Activated CD8-positive, alpha-beta memory T cell treated with anti-CD3 and anti-CD28 coated beads for 36 hours (primary cell): ENCODE data around the gene CC2D1A. TPM values are rescaled to one million over a fixed set of nuclear protein-coding genes. Genes with fewer than 3 reads are reported as not detected.
"Not testable (repeated sequence)": the region's sequence is repeated elsewhere in the genome, so short reads cannot be mapped to it uniquely, and the experiment has no call there.

Experiments used
- CTCF ChIA-PET: fragments of 350-600 bp; sonication (Branson Sonifier 250); formaldehyde crosslinking; loops from one replicate; lab custom pipeline; 2021; ENCODE audit warnings: antibody characterized with exemption; lab: Charles Lee
- POLR2A ChIA-PET: fragments of 350-600 bp; sonication (Branson Sonifier 250); formaldehyde crosslinking; loops from one replicate; lab custom pipeline; 2021; ENCODE audit warnings: antibody characterized with exemption; lab: Charles Lee
- total RNA-seq, 2 experiments: library from RNA; stranded (reverse); gene quantifications; one replicate each; pipeline ENCODE4 v1.2.3, GENCODE V29; 2021

Gene CC2D1A
- total RNA-seq, 2 experiments from 2014 or later = 29.4 to 30.5 TPM

- POLR2A ChIA-PET = not testable (repeated sequence)
- CTCF ChIA-PET = interaction anchor here (0.6 kb wide), 1 partner anchor 149 kb away, joined by 5 read pairs; no protein-coding TSS in a partner anchor
These were observed 16.1 kb downstream of the CC2D1A start for GRCh38 chr19:13922118-13922517.

GRCh38 chr19:13923194-13923987 lies 17.4 kb downstream of the CC2D1A start:
- POLR2A ChIA-PET = no interaction called here
- CTCF ChIA-PET = no interaction called here

GRCh38 chr19:13926010-13926409 lies 20.0 kb downstream of the CC2D1A start:
- POLR2A ChIA-PET = interaction anchor here (1.0 kb wide), 1 partner anchor 28 kb away, joined by 4 read pairs; no protein-coding TSS in a partner anchor
- CTCF ChIA-PET = interaction anchor here (1.3 kb wide), 1 partner anchor 27 kb away, joined by 3 read pairs; no protein-coding TSS in a partner anchor

GRCh38 chr19:13926715-13927114 lies 20.7 kb downstream of the CC2D1A start:
- POLR2A ChIA-PET = no interaction called here
- CTCF ChIA-PET = no interaction called here

- CTCF ChIA-PET = no interaction called here
- POLR2A ChIA-PET = no interaction called here
These were observed 23.3 kb downstream of the CC2D1A start for GRCh38 chr19:13929340-13929739.

- POLR2A ChIA-PET = no interaction called here
- CTCF ChIA-PET = no interaction called here
These were observed 24.0 kb downstream of the CC2D1A start for GRCh38 chr19:13929956-13930355.

GRCh38 chr19:13930402-13930801 lies 24.4 kb downstream of the CC2D1A start:
- POLR2A ChIA-PET = no interaction called here
- CTCF ChIA-PET = no interaction called here

- ChIA-PET POLR2A (no interaction called here), CTCF (interaction anchor here (0.6 kb wide), 1 partner anchor 47 kb away, joined by 3 read pairs; no protein-coding TSS in a partner anchor)
These were observed 25.6 kb downstream of the CC2D1A start for GRCh38 chr19:13931391-13932148.

GRCh38 chr19:13932149-13932637 lies 26.2 kb downstream of the CC2D1A start:
- ChIA-PET POLR2A (no interaction called here), CTCF (no interaction called here)

GRCh38 chr19:13932911-13933393 lies 27.0 kb downstream of the CC2D1A start:
- CTCF ChIA-PET = interaction anchor here (1.4 to 1.6 kb wide), 2 partner anchors 15 to 18 kb away, joined by 3 read pairs; no protein-coding TSS in a partner anchor
- POLR2A ChIA-PET = interaction anchor here (0.5 kb wide), 1 partner anchor 72 kb away, joined by 3 read pairs; no protein-coding TSS in a partner anchor

GRCh38 chr19:13934785-13935109 lies 28.7 kb downstream of the CC2D1A start:
- ChIA-PET CTCF (no interaction called here), POLR2A (no interaction called here)

GRCh38 chr19:13935765-13936510 lies 29.9 kb downstream of the CC2D1A start:
- ChIA-PET CTCF (interaction anchor here (1.2 kb wide), 1 partner anchor 135 kb away, joined by 4 read pairs; no protein-coding TSS in a partner anchor), POLR2A (no interaction called here)

- POLR2A ChIA-PET = no interaction called here
- CTCF ChIA-PET = interaction anchor here (0.6 kb wide), 1 partner anchor 32 kb away, joined by 4 read pairs; no protein-coding TSS in a partner anchor
These were observed 31.7 kb downstream of the CC2D1A start for GRCh38 chr19:13937479-13938300.

GRCh38 chr19:13938301-13939064 lies 32.5 kb downstream of the CC2D1A start, which contains the start of gene PODNL1:
PODNL1 (minus strand) TSS chr19:13938417; CDS start chr19:13938181, 236 bp downstream.
- ChIA-PET POLR2A (no interaction called here), CTCF (interaction anchor here (0.6 to 1.2 kb wide), 2 partner anchors 13 to 31 kb away, joined by 3 to 4 read pairs; no protein-coding TSS in a partner anchor)

GRCh38 chr19:13942023-13942684 lies 36.2 kb downstream of the CC2D1A start:
- ChIA-PET CTCF (interaction anchor here (0.6 kb wide), 1 partner anchor 39 kb away, joined by 3 read pairs; no protein-coding TSS in a partner anchor), POLR2A (no interaction called here)

- CTCF ChIA-PET = interaction anchor here (0.7 kb wide), 1 partner anchor 93 kb away, joined by 3 read pairs; no protein-coding TSS in a partner anchor
These were observed 40.4 kb downstream of the CC2D1A start for GRCh38 chr19:13946414-13946813.

More at GRCh38 chr19:13946414-13946813, 40.4 kb downstream of the CC2D1A start:
- POLR2A ChIA-PET = no interaction called here
